Measurements from ENCODE around the gene TMPRSS11F.

TMPRSS11F gene

GRCh38 chr4:68162196-68162595, 32.5 kb upstream of the TMPRSS11F start:
- TF ChIP-seq EZH2 (IDR thresholded peaks at IDR 0.05), result no peak
- TF ChIP-seq FOXP2 (optimal IDR thresholded peaks at IDR 0.05; ENCODE audit: control extremely low read depth, extremely low read length, insufficient read depth), result no peak
- TF ChIP-seq POLR2AphosphoS5 (IDR thresholded peaks at IDR 0.05; ENCODE audit: borderline replicate concordance, low read depth, low read length), result no peak
- no peak for DNase-seq (ENCODE audit: low read depth, low spot score)
- no peak overlapping the region for H3K27ac ChIP-seq
- H3K36me3 ChIP-seq (ENCODE audit: insufficient read depth, low read length), result no peaks in the 10 kb centered on the region
- H3K9ac ChIP-seq (ENCODE audit: insufficient read length), result no peak overlapping the region
- H3K4me3 ChIP-seq, result no peak overlapping the region
- no peaks in the 10 kb centered on the region for H3K9me3 ChIP-seq (ENCODE audit: low read depth, low read length)

GRCh38 chr4:68152411-68152810, 22.7 kb upstream of the TMPRSS11F start:
- DNase-seq (ENCODE audit: low read depth, low spot score), result no peak
- H3K4me3 ChIP-seq, result no peak overlapping the region
- no peak overlapping the region for H3K9ac ChIP-seq (ENCODE audit: insufficient read length)
- no peaks in the 10 kb centered on the region for H3K36me3 ChIP-seq (ENCODE audit: insufficient read depth, low read length)
- no peak overlapping the region for H3K27ac ChIP-seq
- no peaks in the 10 kb centered on the region for H3K9me3 ChIP-seq (ENCODE audit: low read depth, low read length)
- TF ChIP-seq FOXP2 (optimal IDR thresholded peaks at IDR 0.05; ENCODE audit: control extremely low read depth, extremely low read length, insufficient read depth) (no peak), POLR2AphosphoS5 (IDR thresholded peaks at IDR 0.05; ENCODE audit: borderline replicate concordance, low read depth, low read length) (no peak), EZH2 (IDR thresholded peaks at IDR 0.05) (no peak)

GRCh38 chr4:68148800-68149685, 19.4 kb upstream of the TMPRSS11F start:
- Histone ChIP-seq H3K4me3 (no peak overlapping the region), H3K27ac (no peak overlapping the region), H3K9ac (ENCODE audit: insufficient read length) (no peak overlapping the region), H3K9me3 (ENCODE audit: low read depth, low read length) (no peaks in the 10 kb centered on the region), H3K36me3 (ENCODE audit: insufficient read depth, low read length) (no peaks in the 10 kb centered on the region)
- TF ChIP-seq FOXP2 (optimal IDR thresholded peaks at IDR 0.05; ENCODE audit: control extremely low read depth, extremely low read length, insufficient read depth) (no peak), EZH2 (IDR thresholded peaks at IDR 0.05) (no peak), POLR2AphosphoS5 (IDR thresholded peaks at IDR 0.05; ENCODE audit: borderline replicate concordance, low read depth, low read length) (no peak)
- DNase-seq (ENCODE audit: low read depth, low spot score), result no peak

GRCh38 chr4:68147079-68147478, 17.4 kb upstream of the TMPRSS11F start:
- no peaks in the 10 kb centered on the region for H3K9me3 ChIP-seq (ENCODE audit: low read depth, low read length)
- TF ChIP-seq POLR2AphosphoS5 (IDR thresholded peaks at IDR 0.05; ENCODE audit: borderline replicate concordance, low read depth, low read length), result no peak
- TF ChIP-seq EZH2 (IDR thresholded peaks at IDR 0.05), result no peak
- no peak for TF ChIP-seq FOXP2 (optimal IDR thresholded peaks at IDR 0.05; ENCODE audit: control extremely low read depth, extremely low read length, insufficient read depth)
- no peak overlapping the region for H3K4me3 ChIP-seq
- no peaks in the 10 kb centered on the region for H3K36me3 ChIP-seq (ENCODE audit: insufficient read depth, low read length)
- H3K27ac ChIP-seq, result no peak overlapping the region
- H3K9ac ChIP-seq (ENCODE audit: insufficient read length), result no peak overlapping the region
- DNase-seq (ENCODE audit: low read depth, low spot score), result no peak

- no peak overlapping the region for H3K4me3 ChIP-seq
- TF ChIP-seq EZH2 (IDR thresholded peaks at IDR 0.05), result no peak
- TF ChIP-seq FOXP2 (optimal IDR thresholded peaks at IDR 0.05; ENCODE audit: control extremely low read depth, extremely low read length, insufficient read depth), result no peak
- TF ChIP-seq POLR2AphosphoS5 (IDR thresholded peaks at IDR 0.05; ENCODE audit: borderline replicate concordance, low read depth, low read length), result no peak
- no peaks in the 10 kb centered on the region for H3K36me3 ChIP-seq (ENCODE audit: insufficient read depth, low read length)
- H3K9ac ChIP-seq (ENCODE audit: insufficient read length), result no peak overlapping the region
- H3K9me3 ChIP-seq (ENCODE audit: low read depth, low read length), result no peaks in the 10 kb centered on the region
- H3K27ac ChIP-seq, result no peak overlapping the region
- DNase-seq (ENCODE audit: low read depth, low spot score), result no peak
Measured at GRCh38 chr4:68145261-68145660, 15.6 kb upstream of the TMPRSS11F start.

- TF ChIP-seq FOXP2 (optimal IDR thresholded peaks at IDR 0.05; ENCODE audit: control extremely low read depth, extremely low read length, insufficient read depth) (no peak), EZH2 (IDR thresholded peaks at IDR 0.05) (no peak), POLR2AphosphoS5 (IDR thresholded peaks at IDR 0.05; ENCODE audit: borderline replicate concordance, low read depth, low read length) (no peak)
- DNase-seq (ENCODE audit: low read depth, low spot score), result no peak
- no peak overlapping the region for H3K27ac ChIP-seq
- H3K4me3 ChIP-seq, result no peak overlapping the region
- H3K9ac ChIP-seq (ENCODE audit: insufficient read length), result no peak overlapping the region
- H3K9me3 ChIP-seq (ENCODE audit: low read depth, low read length), result no peaks in the 10 kb centered on the region
- no peaks in the 10 kb centered on the region for H3K36me3 ChIP-seq (ENCODE audit: insufficient read depth, low read length)
Measured at GRCh38 chr4:68141852-68142251, 12.2 kb upstream of the TMPRSS11F start.

GRCh38 chr4:68132342-68132741, 2.7 kb upstream of the TMPRSS11F start:
- H3K4me3 ChIP-seq, result no peak overlapping the region
- DNase-seq (ENCODE audit: low read depth, low spot score), result no peak
- TF ChIP-seq POLR2AphosphoS5 (IDR thresholded peaks at IDR 0.05; ENCODE audit: borderline replicate concordance, low read depth, low read length), result no peak
- no peak for TF ChIP-seq FOXP2 (optimal IDR thresholded peaks at IDR 0.05; ENCODE audit: control extremely low read depth, extremely low read length, insufficient read depth)
- no peak for TF ChIP-seq EZH2 (IDR thresholded peaks at IDR 0.05)

GRCh38 chr4:68124262-68124661, 5.4 kb downstream of the TMPRSS11F start:
- H3K9me3 ChIP-seq (ENCODE audit: low read depth, low read length), result no peaks in the 10 kb centered on the region
- DNase-seq (ENCODE audit: low read depth, low spot score), result no peak
- H3K27ac ChIP-seq, result no peak overlapping the region
- no peak for TF ChIP-seq POLR2AphosphoS5 (IDR thresholded peaks at IDR 0.05; ENCODE audit: borderline replicate concordance, low read depth, low read length)
- no peak for TF ChIP-seq EZH2 (IDR thresholded peaks at IDR 0.05)
- TF ChIP-seq FOXP2 (optimal IDR thresholded peaks at IDR 0.05; ENCODE audit: control extremely low read depth, extremely low read length, insufficient read depth), result no peak
- H3K36me3 ChIP-seq (ENCODE audit: insufficient read depth, low read length), result no peaks in the 10 kb centered on the region
- no peak overlapping the region for H3K4me3 ChIP-seq
- H3K9ac ChIP-seq (ENCODE audit: insufficient read length), result no peak overlapping the region

More at GRCh38 chr4:68132342-68132741, 2.7 kb upstream of the TMPRSS11F start:
- Histone ChIP-seq H3K27ac (no peak overlapping the region), H3K9ac (ENCODE audit: insufficient read length) (no peak overlapping the region), H3K36me3 (ENCODE audit: insufficient read depth, low read length) (no peaks in the 10 kb centered on the region), H3K9me3 (ENCODE audit: low read depth, low read length) (no peaks in the 10 kb centered on the region)
